Endodermal cell (in vitro differentiated cells): ENCODE measurements around the gene TXNIP. TPM values are rescaled to one million over a fixed set of nuclear protein-coding genes. Genes with fewer than 3 reads are reported as not detected.

Experiments
- DNase-seq: peaks from one replicate; pipeline ENCODE4 v3.0.0-alpha.2; 2017
- H3K27ac ChIP-seq: 2 replicates; pipeline ENCODE4 v1.5.1; 2013; ENCODE audit warnings: mild to moderate bottlenecking, low read depth, low read length, moderate library complexity
- H3K27me3 ChIP-seq: 2 replicates; pipeline ENCODE4 v1.6.1; 2013; ENCODE audit warnings: mild to moderate bottlenecking, low read length, moderate library complexity; ENCODE audit not compliant: insufficient read depth, control insufficient read depth, poor library complexity, severe bottlenecking
- H3K36me3 ChIP-seq: 2 replicates; pipeline ENCODE4 v1.7.0; 2013; ENCODE audit warnings: mild to moderate bottlenecking, low read length, moderate library complexity; ENCODE audit not compliant: control insufficient read depth, insufficient read depth
- H3K4me1 ChIP-seq: one replicate; pipeline ENCODE4 v1.7.0; 2013; ENCODE audit warnings: low read length; ENCODE audit not compliant: control insufficient read depth, insufficient read depth
- H3K4me3 ChIP-seq: 2 replicates; pipeline ENCODE4 v1.5.1; 2013; ENCODE audit warnings: mild to moderate bottlenecking, low read length, moderate library complexity
- H3K9ac ChIP-seq: 2 replicates; pipeline ENCODE4 v1.6.1; 2013; ENCODE audit warnings: mild to moderate bottlenecking, low read length, moderate library complexity; ENCODE audit not compliant: poor library complexity, severe bottlenecking; ENCODE audit errors: extremely low read depth
- H3K9me3 ChIP-seq: 2 replicates; pipeline ENCODE4 v1.6.1; 2013; ENCODE audit warnings: mild to moderate bottlenecking, low read length, moderate library complexity; ENCODE audit not compliant: control insufficient read depth
- H3K27ac Mint-ChIP-seq: 2 replicates; pipeline ENCODE4 v1.8.0; 2020; ENCODE audit warnings: mixed read lengths
- H3K27me3 Mint-ChIP-seq: 2 replicates; pipeline ENCODE4 v1.8.0; 2021; ENCODE audit warnings: mild to moderate bottlenecking, mixed read lengths; ENCODE audit not compliant: insufficient read depth
- H3K36me3 Mint-ChIP-seq: 2 replicates; pipeline ENCODE4 v1.8.0; 2020; ENCODE audit warnings: low read depth, mixed read lengths
- H3K4me1 Mint-ChIP-seq: 2 replicates; pipeline ENCODE4 v1.8.0; 2020; ENCODE audit warnings: mixed read lengths
- H3K4me3 Mint-ChIP-seq: 2 replicates; pipeline ENCODE4 v1.8.0; 2020; ENCODE audit warnings: mild to moderate bottlenecking, moderate library complexity, mixed read lengths
- H3K9me3 Mint-ChIP-seq: 2 replicates; pipeline ENCODE4 v1.8.0; 2020; ENCODE audit warnings: mild to moderate bottlenecking, mixed read lengths
- CTCF ChIP-seq: fragments of 200-600 bp; sonication (generic); conservative IDR thresholded peaks from 2 replicates; pipeline ENCODE4 v1.5.0; 2021; ENCODE audit warnings: antibody characterized with exemption, mild to moderate bottlenecking
- WGBS, 2 experiments: methylation state at CpG; one replicate each; pipeline versions ENCODE4 v1.1.5 to v1.1.7; 2013; ENCODE audit warnings: missing lambda C conversion rate in 2 of 2, mixed read lengths in 1 of 2; ENCODE audit not compliant: insufficient coverage in 1 of 2, insufficient read length in 1 of 2; 5-methylcytosine and 5-hydroxymethylcytosine counted together
- total RNA-seq, 2 donors: library from RNA; stranded (reverse); fragmentation: NEBNext Ultra II Directional in 1 of 2; extraction: Animal tissue kit (Norgen Biotek cat#: 25700) in 1 of 2; gene quantifications; 2 replicates in 1 of 2; 3 replicates in 1 of 2; pipeline ENCODE4 v1.2.1, GENCODE V29; 2021

TXNIP gene
- total RNA-seq, 2 donors from 2014 or later, result 9.9 to 12.2 TPM

- peaks cover 8% of the 10 kb centered on the region for H3K27me3 ChIP-seq
- TF ChIP-seq CTCF, result no peak
- no peak for DNase-seq
- H3K4me3 ChIP-seq, result no peak overlapping the region
- peaks cover 13% of the 10 kb centered on the region for H3K4me1 Mint-ChIP-seq
- 90 to 92% methylated on average over 1 to 2 of the region's 2 CpGs for WGBS, 2 experiments
- H3K9ac ChIP-seq, result no peak overlapping the region
- peaks cover 10% of the 10 kb centered on the region for H3K9me3 ChIP-seq
- H3K36me3 ChIP-seq, result no peaks in the 10 kb centered on the region
- H3K27me3 Mint-ChIP-seq, result peaks cover 18% of the 10 kb centered on the region
- H3K4me1 ChIP-seq, result peaks cover 3% of the 10 kb centered on the region
- H3K36me3 Mint-ChIP-seq, result peaks cover 7% of the 10 kb centered on the region
- no peak overlapping the region for H3K27ac ChIP-seq
- no peak overlapping the region for H3K27ac Mint-ChIP-seq
- H3K4me3 Mint-ChIP-seq, result no peak overlapping the region
- H3K9me3 Mint-ChIP-seq, result peaks cover 12% of the 10 kb centered on the region
Measured at GRCh38 chr1:145967288-145967687, 29.1 kb downstream of the TXNIP start.

- Histone ChIP-seq H3K9me3 (peaks cover 10% of the 10 kb centered on the region), H3K27me3 (peaks cover 21% of the 10 kb centered on the region), H3K4me1 (peaks cover 3% of the 10 kb centered on the region), H3K9ac (no peak overlapping the region), H3K36me3 (no peaks in the 10 kb centered on the region), H3K27ac (no peak overlapping the region), H3K4me3 (peak overlapping the region; percentile 87)
- 35% methylated on average over 5 of the region's 5 CpGs; no CpG with 5 or more reads in 1 of the 2 experiments for whole genome bisulfite sequencing, 2 experiments
- H3K4me1 Mint-ChIP-seq, result peaks cover 22% of the 10 kb centered on the region
- H3K36me3 Mint-ChIP-seq, result peaks cover 7% of the 10 kb centered on the region
- no peak for TF ChIP-seq CTCF
- DNase-seq, result no peak
- peaks cover 36% of the 10 kb centered on the region for H3K27me3 Mint-ChIP-seq
- H3K27ac Mint-ChIP-seq, result no peak overlapping the region
- H3K4me3 Mint-ChIP-seq, result peak overlapping the region; percentile 75
- H3K9me3 Mint-ChIP-seq, result peaks cover 12% of the 10 kb centered on the region
Measured at GRCh38 chr1:145965119-145965744, 31.1 kb downstream of the TXNIP start.

DNA sequence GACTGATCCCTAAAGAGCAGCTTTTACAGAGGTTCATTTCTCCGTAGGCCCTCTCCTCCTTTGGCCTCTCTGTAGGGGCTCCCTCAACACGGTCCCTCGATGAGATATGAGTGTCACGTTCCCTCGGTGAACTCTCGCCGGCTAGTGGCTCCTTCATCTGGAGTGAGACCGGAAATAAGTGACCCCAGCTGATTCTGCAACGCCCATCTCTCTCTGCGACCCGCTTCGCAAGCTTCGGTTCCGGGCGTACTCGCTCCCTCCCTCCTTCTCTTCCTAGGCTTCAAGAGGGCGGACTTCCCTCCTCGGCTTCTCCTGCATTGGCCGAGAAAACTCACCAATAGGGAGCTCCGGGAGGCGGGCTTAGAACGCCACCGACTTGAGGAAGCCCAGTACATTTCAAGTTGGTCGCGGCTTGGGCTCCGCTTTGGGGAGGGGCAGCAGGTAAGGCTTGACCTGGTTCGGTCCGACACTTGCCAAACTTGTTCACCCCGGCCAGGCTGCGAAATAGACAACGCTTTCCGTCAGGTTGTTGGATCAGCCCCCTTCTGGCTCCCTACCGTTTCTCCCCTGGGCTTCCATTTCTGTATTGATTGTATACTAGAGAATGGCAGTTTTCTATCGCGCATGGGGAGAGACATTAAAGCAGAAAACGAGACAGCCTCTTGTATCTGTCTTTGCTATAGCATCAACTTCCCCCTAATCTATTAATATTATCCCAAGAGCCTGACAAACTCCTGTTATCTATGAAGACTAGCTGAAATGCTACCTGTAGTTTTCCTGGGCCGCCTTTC is 31.9 kb downstream of the TXNIP start, which contains the start of the genes ANKRD34A and POLR3GL:
TSS of gene ANKRD34A (minus strand) at position 248 of the 791 bp plus-strand sequence. CDS start 2,816 bp downstream, outside the sequence.
TSS of gene POLR3GL (plus strand) at position 363 of the 791 bp plus-strand sequence. CDS start 10,176 bp downstream, outside the sequence.
- DNase-seq, result peak; percentile 99
- Histone ChIP-seq H3K4me3 (peak within 1 kb of the TSS; percentile 87), H3K27me3 (peaks cover 26% of the 10 kb centered on the region), H3K36me3 (no peaks in the 10 kb centered on the region), H3K27ac (no peak within 1 kb of the TSS), H3K9ac (peak within 1 kb of the TSS; percentile 43), H3K4me1 (peaks cover 3% of the 10 kb centered on the region), H3K9me3 (peaks cover 10% of the 10 kb centered on the region)
- H3K4me1 Mint-ChIP-seq, result peaks cover 23% of the 10 kb centered on the region
- peak within 1 kb of the TSS; percentile 75 for H3K4me3 Mint-ChIP-seq
- H3K36me3 Mint-ChIP-seq, result peaks cover 7% of the 10 kb centered on the region
- WGBS, 2 experiments, result 1 to 3% methylated on average over 25 to 37 of the region's 37 CpGs
- no peak for TF ChIP-seq CTCF
- H3K27ac Mint-ChIP-seq, result peak within 1 kb of the TSS; percentile 91
- H3K9me3 Mint-ChIP-seq, result peaks cover 12% of the 10 kb centered on the region
- peaks cover 42% of the 10 kb centered on the region for H3K27me3 Mint-ChIP-seq
